ENCODE data around the gene ARHGAP22. TPM values are rescaled to one million over a fixed set of nuclear protein-coding genes. Genes with fewer than 3 reads are reported as not detected.

Gene ARHGAP22
- total RNA-seq, 2 experiments from 2014 or later: not detected

- Mint-ChIP-seq H3K27me3 (peaks cover 49% of the 10 kb centered on the region), H3K4me3 (no peak overlapping the region), H3K9me3 (peaks cover 5% of the 10 kb centered on the region), H3K27ac (no peak overlapping the region), H3K36me3 (ENCODE audit: low read depth) (no peaks in the 10 kb centered on the region), H3K4me1 (ENCODE audit: low read depth) (no peaks in the 10 kb centered on the region)
- H3K27ac ChIP-seq (ENCODE audit: low read depth in 1 of 2, low read length in 2 of 2): no peak overlapping the region
- TF ChIP-seq CTCF (IDR thresholded peaks at IDR 0.05): no peak
- H3K4me1 ChIP-seq (ENCODE audit: insufficient read depth, low read length): no peaks in the 10 kb centered on the region
- H3K4me3 ChIP-seq (ENCODE audit: low read length): no peak overlapping the region
- no peaks in the 10 kb centered on the region for H3K36me3 ChIP-seq (ENCODE audit: insufficient read depth, low read length)
- no peaks in the 10 kb centered on the region for H3K9me3 ChIP-seq (ENCODE audit: control insufficient read depth in 1 of 2, insufficient read depth in 1 of 2, low read length in 2 of 2)
- intact Hi-C loops (cut with DNase I, micrococcal nuclease): no loop called here
- ATAC-seq (ENCODE audit: poor library complexity): no peak
- POLR2A ChIA-PET: no interaction called here
- peaks cover 4 to 9% of the 10 kb centered on the region in 2 experiments for H3K27me3 ChIP-seq (ENCODE audit: control insufficient read depth in 1 of 2, insufficient read depth in 2 of 2, low read length in 2 of 2)
- no peak for DNase-seq
- CTCF ChIA-PET: no interaction called here
Observed at GRCh38 chr10:48612236-48612943, 7.5 kb upstream of the ARHGAP22 start.

- Mint-ChIP-seq H3K4me1 (ENCODE audit: low read depth) (no peaks in the 10 kb centered on the region), H3K9me3 (peaks cover 3% of the 10 kb centered on the region), H3K27me3 (peaks cover 57% of the 10 kb centered on the region), H3K4me3 (no peak overlapping the region), H3K27ac (no peak overlapping the region), H3K36me3 (ENCODE audit: low read depth) (no peaks in the 10 kb centered on the region)
- no peak overlapping the region for H3K27ac ChIP-seq (ENCODE audit: low read depth in 1 of 2, low read length in 2 of 2)
- no peaks in the 10 kb centered on the region for H3K36me3 ChIP-seq (ENCODE audit: insufficient read depth, low read length)
- H3K9me3 ChIP-seq (ENCODE audit: control insufficient read depth in 1 of 2, insufficient read depth in 1 of 2, low read length in 2 of 2): no peaks in the 10 kb centered on the region
- CTCF ChIA-PET: no interaction called here
- ATAC-seq (ENCODE audit: poor library complexity): no peak
- H3K4me3 ChIP-seq (ENCODE audit: low read length): no peak overlapping the region
- intact Hi-C loops (cut with DNase I, micrococcal nuclease): no loop called here
- H3K27me3 ChIP-seq (ENCODE audit: control insufficient read depth in 1 of 2, insufficient read depth in 2 of 2, low read length in 2 of 2): peaks cover 13 to 14% of the 10 kb centered on the region in 2 experiments
- H3K4me1 ChIP-seq (ENCODE audit: insufficient read depth, low read length): no peaks in the 10 kb centered on the region
- TF ChIP-seq CTCF (IDR thresholded peaks at IDR 0.05): no peak
- POLR2A ChIA-PET: no interaction called here
- no peak for DNase-seq
Observed at GRCh38 chr10:48611133-48611532, 6.3 kb upstream of the ARHGAP22 start.

GRCh38 chr10:48610585-48611093, 5.8 kb upstream of the ARHGAP22 start:
- TF ChIP-seq CTCF (IDR thresholded peaks at IDR 0.05): no peak
- Histone ChIP-seq H3K27me3 (ENCODE audit: control insufficient read depth in 1 of 2, insufficient read depth in 2 of 2, low read length in 2 of 2) (peaks cover 18% of the 10 kb centered on the region in 2 experiments), H3K9me3 (ENCODE audit: control insufficient read depth in 1 of 2, insufficient read depth in 1 of 2, low read length in 2 of 2) (no peaks in the 10 kb centered on the region), H3K4me1 (ENCODE audit: insufficient read depth, low read length) (no peaks in the 10 kb centered on the region), H3K4me3 (ENCODE audit: low read length) (no peak overlapping the region), H3K27ac (ENCODE audit: low read depth in 1 of 2, low read length in 2 of 2) (no peak overlapping the region), H3K36me3 (ENCODE audit: insufficient read depth, low read length) (no peaks in the 10 kb centered on the region)
- CTCF ChIA-PET: no interaction called here
- Mint-ChIP-seq H3K4me1 (ENCODE audit: low read depth) (no peaks in the 10 kb centered on the region), H3K36me3 (ENCODE audit: low read depth) (no peaks in the 10 kb centered on the region), H3K27me3 (peaks cover 61% of the 10 kb centered on the region), H3K9me3 (peaks cover under 1% of the 10 kb centered on the region), H3K4me3 (no peak overlapping the region), H3K27ac (no peak overlapping the region)
- DNase-seq (no peak), ATAC-seq (ENCODE audit: poor library complexity) (no peak)
- POLR2A ChIA-PET: no interaction called here
- intact Hi-C loops (cut with DNase I, micrococcal nuclease): no loop called here
